H1 (cell line): Measurements from ENCODE around the gene MYORG.

Experiments
- CEBPB ChIP-seq: IDR thresholded peaks from 2 replicates; pipeline ENCODE4 v1.6.1; 2012; ENCODE audit warnings: low read depth, low read length
- POLR2A ChIP-seq, 2 experiments: IDR thresholded peaks; 1 replicate in 1 of 2; 2 replicates in 1 of 2; pipeline ENCODE4 v1.6.1; 2011; ENCODE audit warnings: low read depth in 2 of 2, low read length in 2 of 2, mild to moderate bottlenecking in 2 of 2; ENCODE audit errors: control extremely low read depth in 1 of 2
- TF ChIP-seq, protein P1 (sequence below), 3 experiments: IDR thresholded peaks; 1 replicate in 2 of 3; 2 replicates in 1 of 3; pipeline versions ENCODE4 v1.5.1 to v1.6.1; 2011; ENCODE audit warnings: low read length in 3 of 3, mild to moderate bottlenecking in 3 of 3, inconsistent platforms in 2 of 3, low read depth in 1 of 3, moderate library complexity in 1 of 3; ENCODE audit not compliant: insufficient read depth in 1 of 3; ENCODE audit errors: control extremely low read depth in 1 of 3

DNA sequence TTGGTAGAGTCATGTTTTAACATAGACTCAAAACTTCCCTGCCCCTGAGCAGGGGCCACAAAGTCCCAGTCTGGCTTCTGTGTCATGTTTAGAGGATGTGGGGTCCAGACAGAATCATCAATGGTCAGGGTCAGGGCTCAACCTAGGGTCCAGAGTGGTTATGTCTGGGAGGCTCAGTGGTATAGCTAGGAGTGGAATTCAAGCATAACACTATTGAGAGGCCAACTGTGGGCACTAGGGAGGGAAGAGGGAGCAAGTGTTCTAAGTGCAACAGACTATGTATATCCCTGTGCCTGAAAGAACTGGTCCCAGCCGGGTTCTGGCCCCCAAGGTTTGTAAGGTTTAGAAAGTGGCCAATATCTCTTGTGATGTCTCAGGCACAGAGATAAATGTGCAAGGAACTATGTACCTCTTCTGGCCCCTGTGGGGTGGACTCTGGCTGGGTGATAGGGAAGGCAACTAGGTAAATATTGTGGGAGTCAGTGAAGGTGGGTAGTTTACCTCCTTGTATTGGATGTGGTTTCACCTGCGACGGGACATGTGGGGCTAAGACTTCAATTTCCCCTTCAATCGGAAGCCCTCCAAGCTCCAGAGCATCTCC is 14.0 kb downstream of the MYORG start:
- TF ChIP-seq POLR2A (IDR thresholded peaks at IDR 0.05; ENCODE audit: control extremely low read depth in 1 of 2, low read depth in 2 of 2, low read length in 2 of 2) = no peak
- TF ChIP-seq, protein P1, sequence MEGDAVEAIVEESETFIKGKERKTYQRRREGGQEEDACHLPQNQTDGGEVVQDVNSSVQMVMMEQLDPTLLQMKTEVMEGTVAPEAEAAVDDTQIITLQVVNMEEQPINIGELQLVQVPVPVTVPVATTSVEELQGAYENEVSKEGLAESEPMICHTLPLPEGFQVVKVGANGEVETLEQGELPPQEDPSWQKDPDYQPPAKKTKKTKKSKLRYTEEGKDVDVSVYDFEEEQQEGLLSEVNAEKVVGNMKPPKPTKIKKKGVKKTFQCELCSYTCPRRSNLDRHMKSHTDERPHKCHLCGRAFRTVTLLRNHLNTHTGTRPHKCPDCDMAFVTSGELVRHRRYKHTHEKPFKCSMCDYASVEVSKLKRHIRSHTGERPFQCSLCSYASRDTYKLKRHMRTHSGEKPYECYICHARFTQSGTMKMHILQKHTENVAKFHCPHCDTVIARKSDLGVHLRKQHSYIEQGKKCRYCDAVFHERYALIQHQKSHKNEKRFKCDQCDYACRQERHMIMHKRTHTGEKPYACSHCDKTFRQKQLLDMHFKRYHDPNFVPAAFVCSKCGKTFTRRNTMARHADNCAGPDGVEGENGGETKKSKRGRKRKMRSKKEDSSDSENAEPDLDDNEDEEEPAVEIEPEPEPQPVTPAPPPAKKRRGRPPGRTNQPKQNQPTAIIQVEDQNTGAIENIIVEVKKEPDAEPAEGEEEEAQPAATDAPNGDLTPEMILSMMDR (IDR thresholded peaks at IDR 0.05; ENCODE audit: control extremely low read depth in 1 of 3, insufficient read depth in 1 of 3, low read depth in 1 of 3, low read length in 3 of 3) = no peak
- no peak for TF ChIP-seq CEBPB
